C4-2B (cell line): ENCODE data around the gene KSR2.

ENCODE experiments used
- CTCF ChIP-seq: fragments of 450-650 bp; conservative IDR thresholded peaks from 2 replicates; pipeline ENCODE4 v1.5.1; 2017; ENCODE audit warnings: mild to moderate bottlenecking
- ZFX ChIP-seq: fragments of 450-650 bp; IDR thresholded peaks from 2 replicates; pipeline ENCODE4 v1.6.1; 2017

DNA sequence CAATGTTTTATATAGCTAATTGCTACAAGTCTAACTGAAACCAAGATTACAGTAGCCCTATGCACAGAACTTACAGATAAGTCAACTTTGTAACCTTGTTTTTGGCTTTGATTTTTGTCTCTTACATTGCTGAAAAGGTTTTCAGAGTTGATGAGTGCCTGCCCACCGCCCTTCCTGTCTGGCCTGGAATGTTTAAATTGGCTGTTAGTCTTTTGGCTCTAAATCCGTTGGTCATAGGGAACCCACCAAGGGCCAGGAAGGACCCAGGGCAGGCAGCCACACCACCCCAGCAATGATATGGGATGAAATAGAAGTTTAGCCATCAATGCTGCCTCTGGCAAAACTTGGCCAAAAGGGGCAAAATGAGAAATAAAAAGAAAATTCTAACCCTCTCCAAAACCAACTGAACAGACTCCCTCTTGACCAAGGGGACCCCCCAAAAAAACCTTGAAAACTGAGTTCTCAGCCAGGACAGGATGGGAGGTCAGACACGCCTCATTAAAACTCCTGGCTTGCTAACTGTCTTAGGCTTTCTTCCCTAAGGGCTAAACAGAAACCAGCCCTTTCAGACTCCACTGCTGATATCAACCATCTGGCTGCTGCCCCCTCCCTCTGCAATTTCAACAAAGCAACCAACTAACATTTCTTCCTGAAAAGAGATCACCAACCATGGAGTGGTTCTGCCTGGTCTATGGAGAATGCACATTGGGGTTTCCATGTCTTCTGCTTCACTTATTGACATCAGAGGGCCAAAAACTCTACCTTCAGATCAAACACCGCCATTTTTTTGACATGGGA lies 365.3 kb downstream of the KSR2 start:
- TF ChIP-seq CTCF (no peak), ZFX (no peak)
